B cell (primary cell): Measurements from ENCODE around the gene TLR7. TPM values are rescaled to one million over a fixed set of nuclear protein-coding genes. Genes with fewer than 3 reads are reported as not detected.
A peak's percentile ranks its signal among the peaks of the same experiment; 100 is the strongest.

ENCODE experiments used
- ATAC-seq: fragments of 200-7000 bp; cut with Tn5 transposase; one replicate; pipeline ENCODE4 v1.10.0; 2021; ENCODE audit warnings: low read depth, mild to moderate bottlenecking, moderate number of reproducible peaks, moderate library complexity
- CTCF ChIA-PET: fragments of 350-600 bp; sonication (Branson Sonifier 250); formaldehyde crosslinking; loops from one replicate; lab custom pipeline; 2021; ENCODE audit warnings: antibody characterized with exemption, inconsistent platforms; lab: Charles Lee
- POLR2A ChIA-PET: fragments of 350-600 bp; sonication (Branson Sonifier 250); formaldehyde crosslinking; loops from one replicate; lab custom pipeline; 2021; ENCODE audit warnings: antibody characterized with exemption; lab: Charles Lee
- DNase-seq: peaks from one replicate; pipeline ENCODE4 v3.0.0; 2013
- H2AFZ ChIP-seq: 2 replicates; pipeline ENCODE4 v1.6.1; 2012; ENCODE audit warnings: mild to moderate bottlenecking, low read depth, low read length; ENCODE audit not compliant: insufficient read depth, poor library complexity, severe bottlenecking
- H3K27ac ChIP-seq, 2 donors: 1 replicate in 1 of 2; 2 replicates in 1 of 2; pipeline ENCODE4 v1.5.1; 2012 to 2013; ENCODE audit warnings: low read length in 2 of 2, mild to moderate bottlenecking in 2 of 2, moderate library complexity in 1 of 2
- H3K27me3 ChIP-seq, 4 experiments: fragments of 200-600 bp in 1 of 4; sonication (generic) in 1 of 4; replicated peaks in 1 of 4; 1 replicate in 2 of 4; 2 replicates in 2 of 4; pipeline versions ENCODE4 v1.6.1 to v1.7.0; 2013 to 2016; ENCODE audit warnings: low read length in 3 of 4, mild to moderate bottlenecking in 2 of 4, mixed read lengths in 1 of 4, moderate library complexity in 1 of 4; ENCODE audit not compliant: insufficient read depth in 4 of 4, control insufficient read depth in 3 of 4; ENCODE audit errors: control extremely low read depth in 1 of 4
- H3K36me3 ChIP-seq, 2 experiments: replicated peaks in 1 of 2; 1 replicate in 1 of 2; 2 replicates in 1 of 2; pipeline versions ENCODE4 v1.6.1 to v1.7.1; 2013; ENCODE audit warnings: low read length in 1 of 2; ENCODE audit not compliant: insufficient read depth in 2 of 2, control insufficient read depth in 1 of 2; ENCODE audit errors: control extremely low read depth in 1 of 2, extremely low read depth in 1 of 2
- H3K4me1 ChIP-seq, 2 donors: fragments of 200-600 bp in 1 of 2; sonication (generic) in 1 of 2; 1 replicate in 1 of 2; 2 replicates in 1 of 2; pipeline versions ENCODE4 v1.5.1 to v1.6.1; 2013 to 2017; ENCODE audit warnings: low read length in 2 of 2; ENCODE audit not compliant: control insufficient read depth in 2 of 2, insufficient read depth in 2 of 2
- H3K4me2 ChIP-seq: replicated peaks from 2 replicates; pipeline ENCODE3; 2012; ENCODE audit warnings: mild to moderate bottlenecking, low read depth, low read length; ENCODE audit not compliant: poor library complexity, severe bottlenecking
- H3K4me3 ChIP-seq, 5 experiments: fragments of 200-600 bp in 1 of 5; sonication (generic) in 1 of 5; 1 replicate in 3 of 5; 2 replicates in 2 of 5; pipeline versions ENCODE4 v1.5.1 to v1.7.0; 2011 to 2016; ENCODE audit warnings: low read length in 4 of 5, mild to moderate bottlenecking in 4 of 5, low read depth in 2 of 5, control low read depth in 1 of 5, moderate library complexity in 1 of 5; ENCODE audit not compliant: insufficient read depth in 1 of 5; ENCODE audit errors: control extremely low read depth in 1 of 5, extremely low read depth in 1 of 5
- H3K79me2 ChIP-seq: fragments of 200-600 bp; sonication (generic); one replicate; pipeline ENCODE4 v1.6.0; 2016; ENCODE audit warnings: low read length; ENCODE audit not compliant: control insufficient read depth, insufficient read depth
- H3K9ac ChIP-seq: fragments of 200-600 bp; sonication (generic); 2 replicates; pipeline ENCODE4 v1.6.1; 2017; ENCODE audit warnings: mild to moderate bottlenecking, low read length, moderate library complexity
- H3K9me3 ChIP-seq, 3 donors: one replicate each; pipeline versions ENCODE4 v1.6.1 to v1.7.1; 2013; ENCODE audit warnings: low read length in 2 of 3; ENCODE audit not compliant: control insufficient read depth in 2 of 3, insufficient read depth in 1 of 3; ENCODE audit errors: control extremely low read depth in 1 of 3
- H4K20me1 ChIP-seq: 2 replicates; pipeline ENCODE4 v1.6.0; 2012; ENCODE audit warnings: mild to moderate bottlenecking, low read length; ENCODE audit not compliant: insufficient read depth, control insufficient read depth, poor library complexity, severe bottlenecking
- H3K27ac Mint-ChIP-seq: one replicate; pipeline ENCODE4 v1.8.0; 2021; ENCODE audit warnings: mixed read lengths
- H3K27me3 Mint-ChIP-seq: one replicate; pipeline ENCODE4 v1.8.0; 2021; ENCODE audit warnings: mixed read lengths
- H3K4me1 Mint-ChIP-seq: one replicate; pipeline ENCODE4 v1.8.0; 2021; ENCODE audit warnings: mixed read lengths
- H3K4me3 Mint-ChIP-seq: one replicate; pipeline ENCODE4 v1.8.0; 2021; ENCODE audit warnings: mixed read lengths
- H3K9me3 Mint-ChIP-seq: one replicate; pipeline ENCODE4 v1.8.0; 2022; ENCODE audit warnings: mixed read lengths; ENCODE audit not compliant: insufficient read depth
- EZH2 ChIP-seq: IDR thresholded peaks from 2 replicates; pipeline ENCODE4 v1.6.1; 2012; ENCODE audit warnings: borderline replicate concordance, low read depth, mild to moderate bottlenecking, moderate library complexity, low read length; ENCODE audit not compliant: insufficient read depth, poor library complexity, severe bottlenecking
- WGBS: methylation state at CpG from one replicate; pipeline ENCODE4 v1.1.5; 2013; ENCODE audit warnings: missing lambda C conversion rate; ENCODE audit not compliant: insufficient coverage; 5-methylcytosine and 5-hydroxymethylcytosine counted together
- intact Hi-C: fragments of 100-400 bp; cut with micrococcal nuclease; formaldehyde crosslinking; loops from one replicate; pipeline ENCODE4 v1.10.0; 2022
- polyA plus RNA-seq: library from polyadenylated mRNA; depleted of rRNA; stranded (reverse); fragments of >200 nt; gene quantifications from 2 replicates; pipeline ENCODE4 v1.2.3, GENCODE V29; 2012
- total RNA-seq, 2 donors: library from RNA; stranded (reverse); fragments of 120-200 nt in 1 of 2; gene quantifications; 1 replicate in 1 of 2; 2 replicates in 1 of 2; pipeline versions ENCODE4 v1.2.3 to v1.2.4, GENCODE V29; 2013 to 2022
- TF ChIP-seq, protein P1 (sequence below): fragments of 200-600 bp; IDR thresholded peaks from one replicate; pipeline ENCODE4 v1.8.0; 2022; ENCODE audit warnings: antibody characterized with exemption, mild to moderate bottlenecking

Gene TLR7
- total and polyA plus RNA-seq, 2 donors (not counting 1 experiment from before 2014, with no cell fraction given), result 6.1 to 10.2 TPM

GRCh38 chrX:12877386-12877785, 10.5 kb downstream of the TLR7 start:
- ChIA-PET CTCF (interaction anchor here (0.6 to 2.6 kb wide), 2 partner anchors 12 to 63 kb away, joined by 3 to 6 read pairs; no protein-coding TSS in a partner anchor), POLR2A (interaction anchor here (0.6 kb wide), 1 partner anchor 619 kb away, joined by 4 read pairs; no protein-coding TSS in a partner anchor)
- H3K9me3 Mint-ChIP-seq, result no peaks in the 10 kb centered on the region
- peaks cover 0 to 31% of the 10 kb centered on the region in 2 experiments for H3K36me3 ChIP-seq
- no peaks in the 10 kb centered on the region for H3K9me3 ChIP-seq
- DNase-seq (no peak), ATAC-seq (no peak)
- no peak overlapping the region for H3K4me3 ChIP-seq
- peaks cover 23 to 30% of the 10 kb centered on the region in 2 donors for H3K4me1 ChIP-seq
- TF ChIP-seq, protein P1, sequence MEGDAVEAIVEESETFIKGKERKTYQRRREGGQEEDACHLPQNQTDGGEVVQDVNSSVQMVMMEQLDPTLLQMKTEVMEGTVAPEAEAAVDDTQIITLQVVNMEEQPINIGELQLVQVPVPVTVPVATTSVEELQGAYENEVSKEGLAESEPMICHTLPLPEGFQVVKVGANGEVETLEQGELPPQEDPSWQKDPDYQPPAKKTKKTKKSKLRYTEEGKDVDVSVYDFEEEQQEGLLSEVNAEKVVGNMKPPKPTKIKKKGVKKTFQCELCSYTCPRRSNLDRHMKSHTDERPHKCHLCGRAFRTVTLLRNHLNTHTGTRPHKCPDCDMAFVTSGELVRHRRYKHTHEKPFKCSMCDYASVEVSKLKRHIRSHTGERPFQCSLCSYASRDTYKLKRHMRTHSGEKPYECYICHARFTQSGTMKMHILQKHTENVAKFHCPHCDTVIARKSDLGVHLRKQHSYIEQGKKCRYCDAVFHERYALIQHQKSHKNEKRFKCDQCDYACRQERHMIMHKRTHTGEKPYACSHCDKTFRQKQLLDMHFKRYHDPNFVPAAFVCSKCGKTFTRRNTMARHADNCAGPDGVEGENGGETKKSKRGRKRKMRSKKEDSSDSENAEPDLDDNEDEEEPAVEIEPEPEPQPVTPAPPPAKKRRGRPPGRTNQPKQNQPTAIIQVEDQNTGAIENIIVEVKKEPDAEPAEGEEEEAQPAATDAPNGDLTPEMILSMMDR, result no peak
- TF ChIP-seq EZH2, result no peak
- no peaks in the 10 kb centered on the region for H3K27me3 ChIP-seq
- no peak overlapping the region for H2AFZ ChIP-seq
- peaks cover 48% of the 10 kb centered on the region for H3K4me1 Mint-ChIP-seq
- no peak overlapping the region for H3K4me2 ChIP-seq
- no peak overlapping the region for H3K9ac ChIP-seq
- intact Hi-C loops, result no loop called here
- peaks cover 45% of the 10 kb centered on the region for H3K79me2 ChIP-seq
- no peaks in the 10 kb centered on the region for H3K27me3 Mint-ChIP-seq
- no peak overlapping the region for H3K4me3 Mint-ChIP-seq
- H3K27ac ChIP-seq, result no peak overlapping the region
- no CpG with 5 or more reads among the region's 8 CpGs for WGBS
- H3K27ac Mint-ChIP-seq, result peak overlapping the region; percentile 53
- no peaks in the 10 kb centered on the region for H4K20me1 ChIP-seq

GRCh38 chrX:12878536-12878935, 11.7 kb downstream of the TLR7 start:
- Histone ChIP-seq H3K4me2 (no peak overlapping the region), H3K79me2 (peaks cover 36% of the 10 kb centered on the region), H3K4me3 (no peak overlapping the region), H3K36me3 (peaks cover 0 to 29% of the 10 kb centered on the region in 2 experiments), H3K9me3 (no peaks in the 10 kb centered on the region), H4K20me1 (no peaks in the 10 kb centered on the region), H2AFZ (no peak overlapping the region), H3K27ac (no peak overlapping the region), H3K27me3 (no peaks in the 10 kb centered on the region), H3K9ac (no peak overlapping the region), H3K4me1 (peaks cover 17 to 19% of the 10 kb centered on the region in 2 donors)
- ATAC-seq (no peak), DNase-seq (no peak)
- TF ChIP-seq, protein P1, result no peak
- TF ChIP-seq EZH2, result no peak
- Mint-ChIP-seq H3K9me3 (no peaks in the 10 kb centered on the region), H3K4me1 (peaks cover 45% of the 10 kb centered on the region), H3K27ac (peak overlapping the region; percentile 50), H3K4me3 (no peak overlapping the region), H3K27me3 (no peaks in the 10 kb centered on the region)
- ChIA-PET CTCF (no interaction called here), POLR2A (no interaction called here)
- WGBS, result no CpG with 5 or more reads among the region's 1 CpG
- intact Hi-C loops, result no loop called here
